Endodermal cell (in vitro differentiated cells): ENCODE data around the gene LRBA. TPM values are rescaled to one million over a fixed set of nuclear protein-coding genes. Genes with fewer than 3 reads are reported as not detected.

Source experiments
- DNase-seq: peaks from one replicate; pipeline ENCODE4 v3.0.0-alpha.2; 2017
- H3K27ac ChIP-seq: 2 replicates; pipeline ENCODE4 v1.5.1; 2013; ENCODE audit warnings: mild to moderate bottlenecking, low read depth, low read length, moderate library complexity
- H3K27me3 ChIP-seq: 2 replicates; pipeline ENCODE4 v1.6.1; 2013; ENCODE audit warnings: mild to moderate bottlenecking, low read length, moderate library complexity; ENCODE audit not compliant: insufficient read depth, control insufficient read depth, poor library complexity, severe bottlenecking
- H3K36me3 ChIP-seq: 2 replicates; pipeline ENCODE4 v1.7.0; 2013; ENCODE audit warnings: mild to moderate bottlenecking, low read length, moderate library complexity; ENCODE audit not compliant: control insufficient read depth, insufficient read depth
- H3K4me1 ChIP-seq: one replicate; pipeline ENCODE4 v1.7.0; 2013; ENCODE audit warnings: low read length; ENCODE audit not compliant: control insufficient read depth, insufficient read depth
- H3K4me3 ChIP-seq: 2 replicates; pipeline ENCODE4 v1.5.1; 2013; ENCODE audit warnings: mild to moderate bottlenecking, low read length, moderate library complexity
- H3K9ac ChIP-seq: 2 replicates; pipeline ENCODE4 v1.6.1; 2013; ENCODE audit warnings: mild to moderate bottlenecking, low read length, moderate library complexity; ENCODE audit not compliant: poor library complexity, severe bottlenecking; ENCODE audit errors: extremely low read depth
- H3K9me3 ChIP-seq: 2 replicates; pipeline ENCODE4 v1.6.1; 2013; ENCODE audit warnings: mild to moderate bottlenecking, low read length, moderate library complexity; ENCODE audit not compliant: control insufficient read depth
- H3K27ac Mint-ChIP-seq: 2 replicates; pipeline ENCODE4 v1.8.0; 2020; ENCODE audit warnings: mixed read lengths
- H3K27me3 Mint-ChIP-seq: 2 replicates; pipeline ENCODE4 v1.8.0; 2021; ENCODE audit warnings: mild to moderate bottlenecking, mixed read lengths; ENCODE audit not compliant: insufficient read depth
- H3K36me3 Mint-ChIP-seq: 2 replicates; pipeline ENCODE4 v1.8.0; 2020; ENCODE audit warnings: low read depth, mixed read lengths
- H3K4me1 Mint-ChIP-seq: 2 replicates; pipeline ENCODE4 v1.8.0; 2020; ENCODE audit warnings: mixed read lengths
- H3K4me3 Mint-ChIP-seq: 2 replicates; pipeline ENCODE4 v1.8.0; 2020; ENCODE audit warnings: mild to moderate bottlenecking, moderate library complexity, mixed read lengths
- H3K9me3 Mint-ChIP-seq: 2 replicates; pipeline ENCODE4 v1.8.0; 2020; ENCODE audit warnings: mild to moderate bottlenecking, mixed read lengths
- CTCF ChIP-seq: fragments of 200-600 bp; sonication (generic); conservative IDR thresholded peaks from 2 replicates; pipeline ENCODE4 v1.5.0; 2021; ENCODE audit warnings: antibody characterized with exemption, mild to moderate bottlenecking
- WGBS, 2 experiments: methylation state at CpG; one replicate each; pipeline versions ENCODE4 v1.1.5 to v1.1.7; 2013; ENCODE audit warnings: missing lambda C conversion rate in 2 of 2, mixed read lengths in 1 of 2; ENCODE audit not compliant: insufficient coverage in 1 of 2, insufficient read length in 1 of 2; 5-methylcytosine and 5-hydroxymethylcytosine counted together
- total RNA-seq, 2 donors: library from RNA; stranded (reverse); fragmentation: NEBNext Ultra II Directional in 1 of 2; extraction: Animal tissue kit (Norgen Biotek cat#: 25700) in 1 of 2; gene quantifications; 2 replicates in 1 of 2; 3 replicates in 1 of 2; pipeline ENCODE4 v1.2.1, GENCODE V29; 2021

The LRBA gene
- total RNA-seq, 2 donors from 2014 or later: 77.3 to 95.9 TPM

- Mint-ChIP-seq H3K27me3 (no peaks in the 10 kb centered on the region), H3K4me3 (no peak overlapping the region), H3K9me3 (no peaks in the 10 kb centered on the region), H3K4me1 (no peaks in the 10 kb centered on the region), H3K27ac (no peak overlapping the region), H3K36me3 (peaks cover 2% of the 10 kb centered on the region)
- Histone ChIP-seq H3K27ac (no peak overlapping the region), H3K36me3 (peaks cover 3% of the 10 kb centered on the region), H3K9ac (no peak overlapping the region), H3K9me3 (no peaks in the 10 kb centered on the region), H3K27me3 (no peaks in the 10 kb centered on the region), H3K4me1 (no peaks in the 10 kb centered on the region), H3K4me3 (no peak overlapping the region)
- WGBS, 2 experiments: 91 to 94% methylated on average over 4 to 5 of the region's 5 CpGs
- peak; percentile 49 for DNase-seq
- no peak for TF ChIP-seq CTCF
These were observed 612.2 kb downstream of the LRBA start for GRCh38 chr4:150402871-150403272.

GRCh38 chr4:150401083-150401687, 613.9 kb downstream of the LRBA start:
- no peak overlapping the region for H3K27ac Mint-ChIP-seq
- WGBS, 2 experiments: 95 to 100% methylated on average over 5 to 6 of the region's 7 CpGs

GRCh38 chr4:150395872-150396271, 619.2 kb downstream of the LRBA start:
- H3K36me3 Mint-ChIP-seq: peaks cover 2% of the 10 kb centered on the region
- DNase-seq: no peak
- H3K4me1 Mint-ChIP-seq: no peaks in the 10 kb centered on the region
- H3K9me3 Mint-ChIP-seq: peaks cover 11% of the 10 kb centered on the region
- no peak for TF ChIP-seq CTCF
- no peak overlapping the region for H3K4me3 ChIP-seq
- H3K27me3 Mint-ChIP-seq: no peaks in the 10 kb centered on the region
- H3K36me3 ChIP-seq: peaks cover under 1% of the 10 kb centered on the region
- H3K27ac ChIP-seq: no peak overlapping the region
- H3K9ac ChIP-seq: no peak overlapping the region
- H3K27ac Mint-ChIP-seq: no peak overlapping the region
- no peak overlapping the region for H3K4me3 Mint-ChIP-seq
- H3K9me3 ChIP-seq: peaks cover 18% of the 10 kb centered on the region
- no peaks in the 10 kb centered on the region for H3K27me3 ChIP-seq
- WGBS, 2 experiments: 50% methylated on average over 2 of the region's 2 CpGs; no CpG with 5 or more reads in 1 of the 2 experiments
- H3K4me1 ChIP-seq: no peaks in the 10 kb centered on the region

More at GRCh38 chr4:150401083-150401687, 613.9 kb downstream of the LRBA start:
- Mint-ChIP-seq H3K4me3 (no peak overlapping the region), H3K36me3 (peaks cover 2% of the 10 kb centered on the region), H3K4me1 (no peaks in the 10 kb centered on the region), H3K9me3 (no peaks in the 10 kb centered on the region), H3K27me3 (no peaks in the 10 kb centered on the region)
- no peaks in the 10 kb centered on the region for H3K27me3 ChIP-seq
- DNase-seq: no peak
- no peak for TF ChIP-seq CTCF
- H3K9ac ChIP-seq: no peak overlapping the region
- H3K36me3 ChIP-seq: peaks cover 3% of the 10 kb centered on the region
- H3K9me3 ChIP-seq: no peaks in the 10 kb centered on the region
- no peak overlapping the region for H3K27ac ChIP-seq
- H3K4me1 ChIP-seq: no peaks in the 10 kb centered on the region
- H3K4me3 ChIP-seq: no peak overlapping the region
